WTC11 (cell line): ENCODE data around the gene KRTAP25-1.

Experiments used
- CTCF ChIP-seq: fragments of 200-600 bp; IDR thresholded peaks from 2 replicates; pipeline ENCODE4 v1.8.0; 2022; ENCODE audit warnings: antibody characterized with exemption
- MXD4 ChIP-seq: fragments of 250-450 bp; sonication (Bioruptor Pico); IDR thresholded peaks from 2 replicates; pipeline ENCODE4 v1.8.0; 2021; ENCODE audit warnings: mild to moderate bottlenecking, moderate library complexity, borderline replicate concordance
- PRRX2 ChIP-seq: fragments of 250-450 bp; sonication (Bioruptor Pico); IDR thresholded peaks from 2 replicates; pipeline ENCODE4 v1.8.0; 2021; ENCODE audit warnings: mild to moderate bottlenecking
- RELA ChIP-seq: sonication (generic); formaldehyde crosslinking; IDR thresholded peaks from 2 replicates; pipeline ENCODE4 v1.8.1; 2022; ENCODE audit warnings: missing genetic modification reagents, mild to moderate bottlenecking, borderline replicate concordance
- TEAD4 ChIP-seq: sonication (generic); formaldehyde crosslinking; IDR thresholded peaks from 2 replicates; pipeline ENCODE4 v1.8.0; 2022; ENCODE audit warnings: mild to moderate bottlenecking, missing genetic modification reagents
- TP53 ChIP-seq: sonication (generic); formaldehyde crosslinking; IDR thresholded peaks from 2 replicates; pipeline ENCODE4 v1.8.1; 2023; ENCODE audit warnings: mild to moderate bottlenecking, missing genetic modification reagents
- ZBTB21 ChIP-seq: sonication (generic); formaldehyde crosslinking; IDR thresholded peaks from 2 replicates; pipeline ENCODE4 v1.8.1; 2023; ENCODE audit warnings: mild to moderate bottlenecking, missing genetic modification reagents, borderline replicate concordance

- no peak for TF ChIP-seq ZBTB21
- no peak for TF ChIP-seq TP53 (CRISPR knock-in tag)
- TF ChIP-seq RELA (CRISPR knock-in tag) = no peak
- no peak for TF ChIP-seq PRRX2 (CRISPR knock-in tag)
- no peak for TF ChIP-seq TEAD4
- TF ChIP-seq MXD4 (CRISPR knock-in tag) = no peak
- TF ChIP-seq CTCF = no peak
Observed at GRCh38 chr21:30282850-30283249, 6.5 kb downstream of the KRTAP25-1 start, which contains the start of gene KRTAP24-1.
